ENCODE results near the gene MB.

- TF ChIP-seq CTCF (conservative IDR thresholded peaks at IDR 0.05; ENCODE audit: low read depth in 2 of 2) (no peak), NANOG (IDR thresholded peaks at IDR 0.05; ENCODE audit: borderline replicate concordance) (no peak), EZH2phosphoT487 (IDR thresholded peaks at IDR 0.05; ENCODE audit: unreplicated experiment) (no peak), EZH2 (IDR thresholded peaks at IDR 0.05; ENCODE audit: low read depth, unreplicated experiment) (no peak), REST (IDR thresholded peaks at IDR 0.05; ENCODE audit: unreplicated experiment) (no peak), JUNB (IDR thresholded peaks at IDR 0.05; ENCODE audit: unreplicated experiment) (no peak), POLR2AphosphoS5 (IDR thresholded peaks at IDR 0.05; ENCODE audit: low read depth) (no peak), CREB1 (CRISPR knock-in tag; IDR thresholded peaks at IDR 0.05; ENCODE audit: low read depth) (no peak), ETS1 (IDR thresholded peaks at IDR 0.05) (no peak), ZNF114 (CRISPR knock-in tag; IDR thresholded peaks at IDR 0.05) (no peak), ZNF331 (CRISPR knock-in tag; IDR thresholded peaks at IDR 0.05; ENCODE audit: low read depth) (no peak), ZNF462 (CRISPR knock-in tag; IDR thresholded peaks at IDR 0.05) (no peak)
These were observed 10.2 kb downstream of the MB start for GRCh38 chr22:35606916-35607315.
